ENCODE data around the gene PAGR1.

The PAGR1 gene

GRCh38 chr16:29805232-29806098, 10.5 kb upstream of the PAGR1 start (continued):
- TF ChIP-seq ZNF645 (tag by site-specific recombination; IDR thresholded peaks at IDR 0.05) (peak; percentile 9; the same call in 1 of the 2 replicates), ZNF426 (tag by site-specific recombination; IDR thresholded peaks at IDR 0.05) (no peak), SP7 (tag by site-specific recombination; IDR thresholded peaks at IDR 0.05) (peak; percentile 95), KLF7 (tag by site-specific recombination; IDR thresholded peaks at IDR 0.05; ENCODE audit: borderline replicate concordance) (peak; percentile 99), ZNF274 (IDR thresholded peaks at IDR 0.05; ENCODE audit: low read length) (no peak), ZNF274 (tag by site-specific recombination; IDR thresholded peaks at IDR 0.05; ENCODE audit: borderline replicate concordance) (no peak), ZBTB17 (tag by site-specific recombination; IDR thresholded peaks at IDR 0.05) (peak; percentile 93), GLI2 (tag by site-specific recombination; IDR thresholded peaks at IDR 0.05; ENCODE audit: borderline replicate concordance, low read depth) (no peak; the same call in 1 of the 2 replicates), ZNF394 (tag by site-specific recombination; IDR thresholded peaks at IDR 0.05; ENCODE audit: borderline replicate concordance) (no peak), ZFP69B (tag by site-specific recombination; IDR thresholded peaks at IDR 0.05) (peak; percentile 86; the same call in 1 of the 2 replicates), TCF7L2 (IDR thresholded peaks at IDR 0.05; ENCODE audit: borderline replicate concordance, low read depth, low read length) (peak; percentile 18; the same call in 1 of the 2 replicates), ZNF677 (tag by site-specific recombination; IDR thresholded peaks at IDR 0.05) (no peak), ZFHX2 (tag by site-specific recombination; conservative IDR thresholded peaks at IDR 0.05) (peak; percentile 76), PRDM10 (tag by site-specific recombination; IDR thresholded peaks at IDR 0.05) (peak; percentile 95), CTCF (tag by site-specific recombination; IDR thresholded peaks at IDR 0.05) (peak; percentile 84), ZNF114 (tag by site-specific recombination; IDR thresholded peaks at IDR 0.05) (no peak), ZNF221 (tag by site-specific recombination; IDR thresholded peaks at IDR 0.05; ENCODE audit: borderline replicate concordance) (0 out of 2 replicates have a peak, but pooled peaks have one; percentile 28), ZBTB21 (tag by site-specific recombination; IDR thresholded peaks at IDR 0.05) (peak; percentile 64), ZNF302 (tag by site-specific recombination; IDR thresholded peaks at IDR 0.05; ENCODE audit: low read depth) (no peak), KLF1 (tag by site-specific recombination; IDR thresholded peaks at IDR 0.05) (peak; percentile 97), ZSCAN30 (tag by site-specific recombination; IDR thresholded peaks at IDR 0.05) (no peak), ZNF138 (tag by site-specific recombination; IDR thresholded peaks at IDR 0.05; ENCODE audit: borderline replicate concordance) (no peak), ZNF561 (tag by site-specific recombination; IDR thresholded peaks at IDR 0.05; ENCODE audit: borderline replicate concordance) (peak; percentile 89; the same call in 1 of the 2 replicates), GLIS1 (tag by site-specific recombination; IDR thresholded peaks at IDR 0.05) (peak; percentile 78)
- TF ChIP-seq, protein P1, sequence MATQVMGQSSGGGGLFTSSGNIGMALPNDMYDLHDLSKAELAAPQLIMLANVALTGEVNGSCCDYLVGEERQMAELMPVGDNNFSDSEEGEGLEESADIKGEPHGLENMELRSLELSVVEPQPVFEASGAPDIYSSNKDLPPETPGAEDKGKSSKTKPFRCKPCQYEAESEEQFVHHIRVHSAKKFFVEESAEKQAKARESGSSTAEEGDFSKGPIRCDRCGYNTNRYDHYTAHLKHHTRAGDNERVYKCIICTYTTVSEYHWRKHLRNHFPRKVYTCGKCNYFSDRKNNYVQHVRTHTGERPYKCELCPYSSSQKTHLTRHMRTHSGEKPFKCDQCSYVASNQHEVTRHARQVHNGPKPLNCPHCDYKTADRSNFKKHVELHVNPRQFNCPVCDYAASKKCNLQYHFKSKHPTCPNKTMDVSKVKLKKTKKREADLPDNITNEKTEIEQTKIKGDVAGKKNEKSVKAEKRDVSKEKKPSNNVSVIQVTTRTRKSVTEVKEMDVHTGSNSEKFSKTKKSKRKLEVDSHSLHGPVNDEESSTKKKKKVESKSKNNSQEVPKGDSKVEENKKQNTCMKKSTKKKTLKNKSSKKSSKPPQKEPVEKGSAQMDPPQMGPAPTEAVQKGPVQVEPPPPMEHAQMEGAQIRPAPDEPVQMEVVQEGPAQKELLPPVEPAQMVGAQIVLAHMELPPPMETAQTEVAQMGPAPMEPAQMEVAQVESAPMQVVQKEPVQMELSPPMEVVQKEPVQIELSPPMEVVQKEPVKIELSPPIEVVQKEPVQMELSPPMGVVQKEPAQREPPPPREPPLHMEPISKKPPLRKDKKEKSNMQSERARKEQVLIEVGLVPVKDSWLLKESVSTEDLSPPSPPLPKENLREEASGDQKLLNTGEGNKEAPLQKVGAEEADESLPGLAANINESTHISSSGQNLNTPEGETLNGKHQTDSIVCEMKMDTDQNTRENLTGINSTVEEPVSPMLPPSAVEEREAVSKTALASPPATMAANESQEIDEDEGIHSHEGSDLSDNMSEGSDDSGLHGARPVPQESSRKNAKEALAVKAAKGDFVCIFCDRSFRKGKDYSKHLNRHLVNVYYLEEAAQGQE (tag by site-specific recombination; IDR thresholded peaks at IDR 0.05): peak; percentile 35; the same call in 1 of the 2 replicates
- TF ChIP-seq, protein P2, sequence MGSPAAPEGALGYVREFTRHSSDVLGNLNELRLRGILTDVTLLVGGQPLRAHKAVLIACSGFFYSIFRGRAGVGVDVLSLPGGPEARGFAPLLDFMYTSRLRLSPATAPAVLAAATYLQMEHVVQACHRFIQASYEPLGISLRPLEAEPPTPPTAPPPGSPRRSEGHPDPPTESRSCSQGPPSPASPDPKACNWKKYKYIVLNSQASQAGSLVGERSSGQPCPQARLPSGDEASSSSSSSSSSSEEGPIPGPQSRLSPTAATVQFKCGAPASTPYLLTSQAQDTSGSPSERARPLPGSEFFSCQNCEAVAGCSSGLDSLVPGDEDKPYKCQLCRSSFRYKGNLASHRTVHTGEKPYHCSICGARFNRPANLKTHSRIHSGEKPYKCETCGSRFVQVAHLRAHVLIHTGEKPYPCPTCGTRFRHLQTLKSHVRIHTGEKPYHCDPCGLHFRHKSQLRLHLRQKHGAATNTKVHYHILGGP (tag by site-specific recombination; IDR thresholded peaks at IDR 0.05): no peak
